GM10266 (cell line): ENCODE data around the gene UGT1A6.

Experiments used
- DNase-seq: peaks from one replicate; pipeline ENCODE4 v3.0.0; 2012; ENCODE audit errors: extremely low spot score
- CTCF ChIP-seq: IDR thresholded peaks from 2 replicates; pipeline ENCODE4 v1.5.1; 2012; ENCODE audit warnings: mild to moderate bottlenecking, low read depth; ENCODE audit not compliant: control insufficient read depth, insufficient read depth; ENCODE audit errors: missing control alignments

UGT1A6 gene

GRCh38 chr2:233656443-233656842 is 36.2 kb upstream of the UGT1A6 start:
- TF ChIP-seq CTCF: no peak
- DNase-seq: no peak

DNA sequence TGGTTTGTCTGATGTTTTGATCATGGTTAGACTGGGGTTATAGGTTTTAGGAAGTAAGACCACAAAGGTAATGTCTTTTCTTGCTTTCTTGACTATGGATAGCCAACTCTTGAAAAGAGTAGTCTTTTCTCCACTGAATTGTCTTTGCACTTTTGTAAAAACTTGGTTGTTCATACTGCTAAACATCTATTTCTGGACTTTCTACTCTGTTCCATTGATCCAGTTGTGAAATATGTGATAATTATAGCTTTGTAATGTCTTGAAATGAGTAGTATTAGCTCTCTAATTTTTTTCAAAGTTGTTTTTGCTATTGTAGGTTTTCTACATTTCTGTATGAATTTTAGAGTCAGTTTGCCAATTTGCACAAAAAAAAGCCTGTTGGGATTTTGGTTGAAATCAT is 34.1 kb upstream of the UGT1A6 start:
- no peak for TF ChIP-seq CTCF
- no peak for DNase-seq

GRCh38 chr2:233663911-233664310 is 28.8 kb upstream of the UGT1A6 start:
- TF ChIP-seq CTCF: no peak
- no peak for DNase-seq

DNA sequence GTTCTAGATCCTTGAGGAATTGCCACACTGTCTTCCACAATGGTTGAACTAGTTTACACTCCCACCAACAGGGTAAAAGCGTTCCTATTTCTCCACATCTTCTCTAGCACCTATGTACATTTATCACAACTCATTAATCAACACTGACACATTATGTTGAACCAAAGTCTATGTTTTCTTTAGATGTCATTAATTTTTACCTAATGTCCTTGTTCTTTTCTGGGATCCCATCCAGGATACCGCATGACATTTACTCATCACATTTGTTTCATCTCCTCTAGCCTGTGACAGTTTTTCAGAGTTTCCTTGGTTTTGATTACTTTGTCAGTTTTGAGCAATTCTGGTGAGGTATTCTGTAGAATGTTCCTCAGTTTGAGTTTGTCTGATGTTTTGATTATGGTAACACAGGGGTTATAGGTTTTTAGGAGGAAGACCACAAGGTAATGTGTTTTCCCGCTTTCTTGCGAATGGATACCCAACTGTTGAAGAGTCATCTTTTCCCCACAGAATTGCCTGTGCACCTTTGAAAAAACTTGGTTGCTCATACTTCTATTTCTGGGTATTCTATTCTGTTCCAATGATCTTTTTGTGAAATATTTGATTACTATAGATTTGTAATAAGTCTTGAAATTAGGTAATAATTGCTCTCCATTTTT is 24.0 kb upstream of the UGT1A6 start:
- TF ChIP-seq CTCF: no peak
- DNase-seq: no peak

GRCh38 chr2:233671290-233672161 is 21.2 kb upstream of the UGT1A6 start, which contains the start of gene UGT1A9:
TSS of gene UGT1A9 (plus strand) at chr2:233671898. CDS start at chr2:233671935, 37 bp downstream.
- TF ChIP-seq CTCF: no peak
- DNase-seq: no peak

DNA sequence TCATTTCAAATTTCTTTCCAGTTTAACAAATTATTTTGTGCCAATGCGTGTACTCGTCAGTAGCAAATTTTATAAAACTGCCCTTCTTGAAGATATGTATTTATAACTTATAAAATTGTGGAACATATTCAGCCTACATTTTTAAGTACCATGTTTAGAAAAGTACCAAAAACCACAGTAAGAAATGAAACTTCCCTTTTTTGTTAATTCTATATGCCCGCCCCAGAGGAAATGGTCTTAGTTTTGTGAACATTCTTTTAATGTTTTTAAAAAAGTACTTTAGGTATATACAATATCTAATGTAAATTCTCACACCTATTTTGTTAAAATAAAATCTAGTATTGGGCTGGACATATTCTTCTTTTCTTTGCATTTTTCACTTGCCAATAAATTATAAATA is 19.8 kb upstream of the UGT1A6 start:
- DNase-seq: no peak
- TF ChIP-seq CTCF: no peak

DNA sequence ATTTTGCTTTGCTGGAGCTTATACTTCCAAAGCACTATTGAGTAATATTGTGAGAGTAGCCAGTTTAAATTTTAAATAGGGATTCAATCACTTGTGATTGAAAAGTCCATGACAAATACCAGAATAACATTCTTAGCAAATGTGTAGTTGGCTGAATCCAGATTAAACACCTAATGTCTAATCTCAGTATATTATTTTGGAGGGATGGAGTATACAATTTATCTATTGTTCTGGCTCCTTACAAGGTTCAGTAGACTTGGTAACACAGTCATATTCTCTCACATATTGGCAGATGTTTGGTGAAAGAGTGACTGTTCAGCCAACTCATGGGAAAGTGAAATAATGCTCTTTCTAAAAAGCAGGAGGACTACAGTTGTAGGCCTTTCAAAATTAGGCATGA is 18.8 kb upstream of the UGT1A6 start:
- no peak for DNase-seq
- no peak for TF ChIP-seq CTCF
